Activated T-cell treated with anti-CD3 and anti-CD28 coated beads, Interleukin-2, amount 50 U/mL, for 4 hours (primary cell): ENCODE data around the gene TDRD15. TPM values are rescaled to one million over a fixed set of nuclear protein-coding genes. Genes with fewer than 3 reads are reported as not detected.
A peak's percentile ranks its signal among the peaks of the same experiment; 100 is the strongest.
"Not testable (repeated sequence)": the region's sequence is repeated elsewhere in the genome, so short reads cannot be mapped to it uniquely, and the experiment has no call there.

Source experiments
- ATAC-seq, 2 donors: fragments of 200-7000 bp; cut with Tn5 transposase; one replicate each; pipeline ENCODE4 v1.10.0; 2021
- DNase-seq: peaks from one replicate; pipeline ENCODE4 v3.0.0-alpha.2; 2020
- H3K27me3 Mint-ChIP-seq: one replicate; pipeline ENCODE4 v1.8.0; 2021; ENCODE audit warnings: low read depth, mixed read lengths
- H3K36me3 Mint-ChIP-seq: one replicate; pipeline ENCODE4 v1.8.0; 2022; ENCODE audit warnings: mixed read lengths; ENCODE audit not compliant: insufficient read depth
- H3K4me1 Mint-ChIP-seq: one replicate; pipeline ENCODE4 v1.8.0; 2021; ENCODE audit warnings: low read depth, mixed read lengths
- H3K4me3 Mint-ChIP-seq: one replicate; pipeline ENCODE4 v1.8.0; 2021; ENCODE audit warnings: mild to moderate bottlenecking, moderate library complexity, mixed read lengths
- H3K9me3 Mint-ChIP-seq: one replicate; pipeline ENCODE4 v1.8.0; 2021; ENCODE audit warnings: mixed read lengths
- total RNA-seq, 3 donors: library from RNA; stranded (reverse); gene quantifications; one replicate each; pipeline ENCODE4 v1.2.1, GENCODE V29; 2021

TDRD15 gene
- total RNA-seq: not detected

DNA sequence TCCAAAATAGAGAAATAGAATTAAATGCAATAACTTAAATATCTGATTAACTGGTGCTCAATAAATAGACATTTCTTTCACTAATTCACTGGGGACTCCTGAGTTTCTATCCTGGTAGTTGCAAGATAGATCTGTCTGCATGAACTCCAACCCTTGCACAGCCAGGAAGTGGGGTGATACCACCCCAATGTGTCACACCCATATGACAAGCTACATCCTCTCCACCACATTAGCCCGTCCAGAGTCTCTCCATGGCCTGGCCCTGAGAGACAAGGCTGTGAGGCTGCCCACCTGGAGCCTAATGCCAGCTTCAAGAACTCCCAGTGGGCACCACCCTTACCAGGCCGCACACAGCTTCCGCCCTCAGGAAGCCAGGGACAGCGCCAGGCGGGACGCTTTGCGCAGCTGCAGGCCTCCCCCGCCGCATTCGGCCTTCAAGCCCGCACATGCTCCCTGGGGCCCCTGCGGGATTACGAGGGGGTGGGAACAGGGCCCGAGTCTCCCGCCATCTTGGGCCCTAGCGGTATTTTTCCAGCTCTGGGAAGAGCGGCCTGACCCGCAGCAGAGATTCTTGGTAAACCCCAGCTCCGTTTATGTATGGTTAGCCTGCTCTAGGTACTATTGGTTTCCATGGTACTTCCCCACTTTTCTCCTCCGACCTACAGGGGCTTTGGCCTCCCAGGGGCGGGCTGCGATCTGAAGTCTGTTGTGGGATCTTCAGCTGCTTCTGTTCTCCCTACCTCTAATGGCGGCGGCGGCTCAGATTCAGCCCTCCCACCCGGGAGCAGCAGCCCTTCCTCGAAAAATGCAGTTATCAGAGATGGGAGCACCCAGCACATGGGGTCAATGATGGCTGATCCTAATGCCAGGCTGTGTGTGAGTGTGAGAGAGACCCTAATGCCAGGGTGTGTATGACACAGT lies at the start of gene TDRD15:
TDRD15 (plus strand) TSS at position 496 of the 921 bp plus-strand sequence. CDS start 13,500 bp downstream, outside the sequence.
- H3K4me3 Mint-ChIP-seq: no peak within 1 kb of the TSS
- no peaks in the 10 kb centered on the region for H3K4me1 Mint-ChIP-seq
- peak in 1 of 2 donors; percentile 23 for ATAC-seq
- H3K36me3 Mint-ChIP-seq: no peaks in the 10 kb centered on the region
- no peaks in the 10 kb centered on the region for H3K9me3 Mint-ChIP-seq
- H3K27me3 Mint-ChIP-seq: peaks cover 8% of the 10 kb centered on the region
- DNase-seq: no peak

DNA sequence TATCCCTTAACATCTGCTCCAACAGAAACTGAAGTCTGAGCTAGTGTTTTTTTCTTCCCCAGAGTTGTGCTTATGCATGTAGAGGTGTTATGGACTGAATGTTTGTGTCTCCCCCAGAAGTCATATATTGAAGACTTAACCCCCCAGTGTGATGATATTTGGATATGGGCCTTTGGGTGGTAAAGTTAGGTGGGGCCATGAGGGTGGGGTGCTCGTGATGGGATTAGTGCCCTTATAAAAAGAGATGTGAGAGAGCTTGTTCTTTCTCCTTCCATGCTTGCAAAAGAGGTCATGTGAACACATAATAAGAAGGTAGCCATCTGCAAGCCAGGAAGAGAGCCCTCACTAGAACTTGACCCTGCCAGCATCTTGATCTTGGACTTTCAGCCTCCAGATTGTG lies 45.5 kb upstream of the TDRD15 start:
- H3K27me3 Mint-ChIP-seq: no peaks in the 10 kb centered on the region

DNA sequence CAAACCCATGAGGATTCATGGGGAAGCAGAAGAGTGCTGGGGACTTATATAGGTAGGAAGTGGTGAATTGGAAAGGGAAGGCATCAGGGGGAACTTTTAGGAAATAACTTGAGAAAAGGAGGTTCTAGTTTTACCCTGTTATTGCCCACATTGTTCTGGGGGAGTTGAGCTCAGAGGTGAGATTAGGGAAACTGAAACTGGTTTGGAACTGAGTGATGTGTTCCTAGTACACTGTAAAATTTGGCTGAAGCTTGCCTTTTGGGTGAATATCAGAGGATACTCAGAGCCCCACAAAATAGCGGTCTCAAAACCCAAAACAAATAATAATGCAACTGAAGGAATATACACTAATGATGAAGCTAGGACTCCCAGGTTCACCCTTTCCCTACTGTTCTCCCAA lies 40.3 kb upstream of the TDRD15 start:
- H3K4me1 Mint-ChIP-seq: no peaks in the 10 kb centered on the region

More for the DNA sequence above, 45.5 kb upstream of the TDRD15 start:
- Mint-ChIP-seq H3K9me3 (peaks cover 3% of the 10 kb centered on the region), H3K36me3 (no peaks in the 10 kb centered on the region), H3K4me3 (no peak overlapping the region), H3K4me1 (no peaks in the 10 kb centered on the region)
- ATAC-seq (no peak), DNase-seq (no peak)

DNA sequence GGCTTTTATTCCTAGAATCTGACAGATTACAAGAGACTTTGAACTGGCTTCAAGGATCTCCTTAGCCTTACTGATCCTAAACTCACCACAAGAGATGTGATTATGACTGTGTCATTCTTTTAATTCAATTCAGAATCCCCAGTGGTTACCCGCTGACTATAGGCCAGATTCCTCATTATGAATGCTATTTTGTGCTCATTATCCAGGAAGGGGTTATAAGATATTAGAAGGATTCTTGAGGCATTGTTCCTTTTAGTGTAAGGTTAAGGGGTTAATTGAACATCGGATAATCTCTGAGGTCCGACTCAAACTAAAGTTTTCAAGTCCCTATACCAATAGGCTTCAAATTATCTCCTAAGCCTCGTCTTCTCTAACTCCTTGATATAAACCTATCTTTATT lies 39.4 kb upstream of the TDRD15 start:
- no peaks in the 10 kb centered on the region for H3K9me3 Mint-ChIP-seq
- no peaks in the 10 kb centered on the region for H3K4me1 Mint-ChIP-seq
- no peaks in the 10 kb centered on the region for H3K27me3 Mint-ChIP-seq
- ATAC-seq (no peak), DNase-seq (no peak)
- no peak overlapping the region for H3K4me3 Mint-ChIP-seq
- H3K36me3 Mint-ChIP-seq: no peaks in the 10 kb centered on the region

More for the DNA sequence above, 40.3 kb upstream of the TDRD15 start:
- ATAC-seq (no peak), DNase-seq (no peak)
- Mint-ChIP-seq H3K4me3 (no peak overlapping the region), H3K9me3 (no peaks in the 10 kb centered on the region), H3K36me3 (no peaks in the 10 kb centered on the region), H3K27me3 (no peaks in the 10 kb centered on the region)

DNA sequence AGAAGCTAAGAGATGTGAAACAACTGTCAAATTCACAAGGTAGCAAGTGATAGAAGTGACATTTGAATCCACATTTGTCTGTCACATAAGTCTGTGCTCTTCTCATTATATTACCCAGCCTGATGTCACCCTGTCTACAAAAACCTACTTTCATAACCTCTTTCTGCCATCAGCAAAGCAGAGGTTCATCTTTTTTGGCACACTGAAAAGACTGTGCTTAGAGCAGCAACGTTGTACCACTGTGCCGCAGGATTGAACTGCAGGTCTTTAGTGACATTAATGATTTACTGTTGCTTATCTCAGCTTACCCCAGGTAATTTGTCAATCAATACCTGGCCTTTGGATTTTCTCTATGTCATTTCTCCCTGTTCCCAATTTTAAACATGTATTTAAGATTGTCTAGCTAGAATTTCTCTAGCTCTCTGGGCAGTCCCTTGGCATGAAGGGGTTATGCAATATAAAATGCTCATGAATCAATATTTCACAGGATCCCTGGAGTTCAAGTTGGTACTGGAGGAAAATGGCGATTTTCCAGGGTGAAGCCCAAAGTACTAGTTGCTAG lies 31.4 kb upstream of the TDRD15 start:
- ATAC-seq (no peak), DNase-seq (no peak)
- Mint-ChIP-seq H3K27me3 (peaks cover 4% of the 10 kb centered on the region), H3K36me3 (no peaks in the 10 kb centered on the region), H3K4me3 (no peak overlapping the region), H3K9me3 (no peaks in the 10 kb centered on the region), H3K4me1 (no peaks in the 10 kb centered on the region)

DNA sequence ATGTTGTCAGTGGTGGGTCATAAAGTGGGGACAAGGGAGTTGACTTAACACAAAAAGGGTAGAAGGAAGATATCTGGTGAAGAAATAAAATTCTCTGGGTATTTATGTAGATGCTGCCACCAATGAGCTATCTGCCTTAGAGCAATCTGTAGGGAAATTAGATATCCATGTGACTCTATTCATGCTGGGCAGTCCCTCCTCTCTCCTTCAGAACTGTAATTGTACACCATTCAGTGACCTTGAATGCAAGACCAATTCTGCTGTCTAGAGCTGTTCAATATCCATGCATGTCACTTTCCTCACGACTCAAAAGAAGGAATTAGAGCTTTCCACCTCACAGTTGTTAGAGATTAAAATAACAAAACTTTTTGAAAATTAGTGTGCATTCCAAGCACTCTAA lies 28.6 kb upstream of the TDRD15 start:
- DNase-seq: no peak
- ATAC-seq: no peak
- H3K4me3 Mint-ChIP-seq: no peak overlapping the region
- H3K9me3 Mint-ChIP-seq: no peaks in the 10 kb centered on the region
- no peaks in the 10 kb centered on the region for H3K4me1 Mint-ChIP-seq
- H3K27me3 Mint-ChIP-seq: peaks cover 4% of the 10 kb centered on the region
- H3K36me3 Mint-ChIP-seq: no peaks in the 10 kb centered on the region

DNA sequence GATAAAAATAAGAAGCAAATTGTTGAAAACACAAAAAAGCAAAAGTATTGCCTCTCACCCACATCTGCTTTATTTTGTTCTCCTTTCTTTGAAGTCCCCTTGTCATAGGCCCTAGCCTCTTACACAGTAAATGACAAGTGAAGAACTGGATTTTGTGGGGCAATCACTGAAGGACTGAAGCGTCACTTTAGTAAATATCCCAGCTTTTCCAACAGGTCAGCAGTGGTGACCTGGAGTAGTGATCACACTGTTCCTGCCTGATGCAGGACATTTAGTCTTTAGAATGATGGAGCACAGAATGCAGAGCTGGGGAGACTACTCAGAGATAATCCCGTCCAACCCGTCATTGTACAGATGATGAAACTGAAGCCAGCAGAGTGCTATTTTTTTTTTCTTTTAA lies 28.1 kb upstream of the TDRD15 start:
- DNase-seq: no peak
- no peak overlapping the region for H3K4me3 Mint-ChIP-seq
- H3K27me3 Mint-ChIP-seq: peaks cover 4% of the 10 kb centered on the region
- no peaks in the 10 kb centered on the region for H3K9me3 Mint-ChIP-seq
- no peaks in the 10 kb centered on the region for H3K4me1 Mint-ChIP-seq
- ATAC-seq: no peak
- no peaks in the 10 kb centered on the region for H3K36me3 Mint-ChIP-seq

DNA sequence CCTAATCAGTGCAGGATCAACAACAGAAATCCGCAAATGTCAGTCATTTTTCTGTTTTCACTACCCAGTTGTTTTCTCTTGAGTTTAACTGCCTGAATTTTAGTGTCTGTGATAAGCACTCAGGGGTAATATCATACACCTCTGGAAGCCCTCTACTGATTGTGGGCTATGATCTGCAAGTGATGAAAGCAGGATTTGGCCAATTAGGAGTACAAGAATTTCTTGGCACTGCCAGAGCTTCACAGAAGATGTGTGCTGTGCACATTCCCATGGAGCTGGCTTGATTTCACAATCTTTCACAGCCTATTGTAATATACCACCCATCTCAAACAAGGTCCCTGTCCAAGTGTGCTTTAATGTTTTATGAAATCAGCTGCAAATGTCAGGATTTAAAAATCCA lies 27.3 kb upstream of the TDRD15 start:
- ATAC-seq (no peak), DNase-seq (no peak)
- Mint-ChIP-seq H3K36me3 (no peaks in the 10 kb centered on the region), H3K4me3 (no peak overlapping the region), H3K9me3 (no peaks in the 10 kb centered on the region), H3K27me3 (peaks cover 4% of the 10 kb centered on the region), H3K4me1 (no peaks in the 10 kb centered on the region)

DNA sequence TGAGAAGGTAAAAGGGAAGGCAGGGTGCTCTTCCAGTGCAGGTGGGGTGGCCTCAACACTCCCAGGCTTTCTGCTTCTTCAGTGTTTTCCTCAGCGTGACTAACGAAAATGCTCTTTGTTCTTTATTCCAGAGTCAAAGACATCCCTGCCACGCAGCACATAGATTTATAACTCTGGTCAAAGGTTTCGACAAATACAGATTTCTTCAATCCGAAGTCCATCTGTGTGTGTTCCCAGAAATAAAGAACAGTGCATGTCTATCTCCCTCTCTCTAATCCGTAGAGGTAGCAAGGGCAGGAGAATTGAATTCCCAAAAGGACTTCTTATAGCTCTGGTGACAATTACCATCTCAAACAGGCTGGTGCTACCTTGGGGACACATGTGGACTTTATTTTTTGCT lies 26.4 kb upstream of the TDRD15 start:
- Mint-ChIP-seq H3K36me3 (no peaks in the 10 kb centered on the region), H3K4me1 (no peaks in the 10 kb centered on the region), H3K9me3 (no peaks in the 10 kb centered on the region), H3K4me3 (no peak overlapping the region), H3K27me3 (peaks cover 4% of the 10 kb centered on the region)
- ATAC-seq (no peak), DNase-seq (no peak)

DNA sequence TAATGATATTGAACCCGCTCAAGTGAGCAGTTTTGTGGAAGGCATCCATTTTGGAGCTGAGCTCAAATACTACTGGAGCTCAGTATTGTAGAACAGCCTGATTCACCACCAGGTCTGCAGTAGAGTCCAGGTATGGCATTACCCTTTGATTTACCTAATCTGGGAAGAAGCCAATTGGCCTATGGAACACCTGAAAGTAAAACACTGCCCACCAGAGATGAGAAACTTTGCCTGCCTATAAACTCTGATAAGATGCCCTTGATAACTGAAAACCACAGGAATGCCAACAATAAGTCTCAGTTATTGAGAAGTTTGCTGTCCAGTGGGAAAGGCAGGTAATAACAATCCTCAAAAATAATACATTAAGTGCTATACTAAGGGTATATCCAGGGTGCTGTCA lies 25.5 kb upstream of the TDRD15 start:
- H3K27me3 Mint-ChIP-seq: peaks cover 6% of the 10 kb centered on the region
- ATAC-seq (no peak), DNase-seq (no peak)
- no peak overlapping the region for H3K4me3 Mint-ChIP-seq
- no peaks in the 10 kb centered on the region for H3K36me3 Mint-ChIP-seq
- H3K9me3 Mint-ChIP-seq: no peaks in the 10 kb centered on the region
- H3K4me1 Mint-ChIP-seq: no peaks in the 10 kb centered on the region

DNA sequence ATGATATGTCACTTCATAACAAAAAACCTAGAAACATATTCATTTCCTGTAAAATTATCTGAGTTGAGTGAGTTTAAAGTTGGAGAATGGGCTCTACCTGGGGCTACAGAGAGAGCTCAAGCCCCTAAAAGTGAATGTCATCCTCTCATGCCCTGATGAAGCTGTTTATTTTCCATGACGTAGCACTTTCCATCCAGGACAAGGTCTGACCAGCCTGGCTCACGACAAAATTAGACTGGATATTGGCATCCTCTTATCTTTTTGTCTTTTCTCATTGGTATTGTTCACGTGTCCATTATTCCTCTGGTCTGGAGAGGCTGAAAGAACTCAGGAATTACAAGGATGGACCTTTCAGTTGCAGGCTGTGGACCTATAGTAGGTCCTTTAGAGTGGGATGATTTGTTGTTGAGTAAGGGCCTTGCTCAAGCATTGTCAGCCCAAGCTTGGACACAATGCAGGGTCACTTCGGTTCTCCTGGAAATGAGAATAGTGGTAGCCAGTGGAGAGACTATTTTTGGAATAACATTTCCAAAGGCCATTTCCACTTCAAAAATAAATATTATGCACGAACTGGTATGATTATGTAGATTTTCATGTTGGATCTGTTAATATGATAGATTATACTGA lies 24.4 kb upstream of the TDRD15 start:
- Mint-ChIP-seq H3K4me1 (no peaks in the 10 kb centered on the region), H3K4me3 (no peak overlapping the region), H3K9me3 (no peaks in the 10 kb centered on the region), H3K27me3 (peaks cover 4% of the 10 kb centered on the region), H3K36me3 (no peaks in the 10 kb centered on the region)
- DNase-seq (no peak), ATAC-seq (no peak)

DNA sequence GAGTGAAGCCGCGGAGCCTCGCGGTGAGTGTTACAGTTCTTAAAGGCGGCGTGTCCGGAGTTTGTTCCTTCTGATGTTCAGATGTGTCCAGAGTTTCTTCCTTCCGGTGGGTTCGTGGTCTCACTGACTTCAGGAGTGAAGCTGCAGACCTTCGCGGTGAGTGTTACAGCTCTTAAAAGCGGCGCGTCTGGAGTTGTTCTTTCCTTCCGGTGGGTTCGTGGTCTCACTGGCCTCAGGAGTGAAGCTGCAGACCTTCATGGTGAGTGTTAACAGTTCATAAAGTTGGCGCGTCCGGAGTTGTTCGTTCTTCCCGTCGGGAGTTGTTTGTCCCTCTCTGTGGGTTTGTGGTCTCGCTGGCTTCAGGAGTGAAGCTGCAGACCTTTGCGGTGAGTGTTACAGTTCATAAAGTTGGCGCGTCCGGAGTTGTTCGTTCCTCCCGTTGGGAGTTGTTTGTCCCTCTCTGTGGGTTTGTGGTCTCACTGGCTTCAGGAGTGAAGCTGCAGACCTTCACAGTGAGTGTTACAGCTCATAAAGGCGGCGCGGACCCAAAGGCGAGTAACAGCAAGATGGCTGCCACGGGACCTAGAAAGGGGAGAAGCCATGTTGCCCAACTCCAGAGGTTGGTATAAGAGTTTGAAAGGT lies 22.1 kb upstream of the TDRD15 start:
- DNase-seq, H3K27me3 Mint-ChIP-seq, H3K36me3 Mint-ChIP-seq, ATAC-seq, H3K4me1 Mint-ChIP-seq, H3K9me3 Mint-ChIP-seq: not testable (repeated sequence)
- H3K4me3 Mint-ChIP-seq: peak overlapping the region; percentile 33

DNA sequence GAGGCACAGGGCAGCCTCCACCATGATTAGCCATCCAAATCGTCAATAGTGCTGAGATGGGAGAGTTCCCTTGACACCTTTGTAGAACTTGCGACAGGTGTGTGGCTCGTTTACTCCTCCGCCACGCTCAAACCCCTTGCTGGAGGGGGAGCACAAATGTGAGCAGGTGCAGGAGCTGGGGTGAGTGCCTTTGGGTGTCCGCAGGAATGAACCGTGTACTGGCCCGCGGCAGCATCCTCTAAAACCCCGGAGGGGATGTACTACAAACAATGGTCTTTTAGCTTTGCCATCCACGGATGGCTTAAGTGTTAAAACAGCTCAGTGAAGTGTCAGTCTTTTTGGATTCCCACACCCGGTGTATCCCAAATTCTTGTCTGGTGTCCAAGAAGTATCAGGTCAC lies 21.4 kb upstream of the TDRD15 start:
- no peaks in the 10 kb centered on the region for H3K4me1 Mint-ChIP-seq
- peaks cover 2% of the 10 kb centered on the region for H3K27me3 Mint-ChIP-seq
- ATAC-seq (no peak), DNase-seq (no peak)
- H3K36me3 Mint-ChIP-seq: no peaks in the 10 kb centered on the region
- no peak overlapping the region for H3K4me3 Mint-ChIP-seq
- H3K9me3 Mint-ChIP-seq: no peaks in the 10 kb centered on the region

DNA sequence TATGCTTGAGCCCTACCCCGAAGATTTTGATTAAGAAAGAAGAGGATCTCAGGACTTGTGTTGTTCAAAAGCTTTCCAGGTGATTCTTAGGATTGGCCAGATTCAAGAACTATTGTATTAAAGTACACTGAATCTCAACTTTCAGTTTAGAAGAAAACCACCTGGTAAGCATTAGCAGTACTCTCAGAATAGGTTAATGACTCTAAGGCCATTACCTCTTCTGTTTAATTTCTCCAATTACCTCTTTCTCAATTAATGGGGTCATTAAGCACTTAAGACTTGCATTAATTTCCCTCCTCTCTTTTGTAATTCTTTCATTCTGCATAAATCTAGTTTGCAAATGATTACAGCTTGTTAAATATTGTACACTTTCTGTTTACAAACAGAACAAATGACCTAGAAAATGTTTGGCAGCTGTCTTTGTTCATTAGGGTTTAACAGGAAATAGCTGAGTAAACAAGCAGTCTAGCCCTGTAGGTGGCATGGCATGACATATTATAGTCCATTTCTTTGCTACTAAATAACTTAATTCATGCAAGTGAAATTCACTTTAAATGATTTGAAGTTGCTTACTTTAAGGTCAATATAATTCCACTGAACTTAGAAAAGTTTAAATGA lies 20.4 kb upstream of the TDRD15 start:
- no peak overlapping the region for H3K4me3 Mint-ChIP-seq
- ATAC-seq (no peak), DNase-seq (no peak)
- H3K4me1 Mint-ChIP-seq: no peaks in the 10 kb centered on the region
- H3K27me3 Mint-ChIP-seq: peaks cover 2% of the 10 kb centered on the region
- H3K36me3 Mint-ChIP-seq: no peaks in the 10 kb centered on the region
- no peaks in the 10 kb centered on the region for H3K9me3 Mint-ChIP-seq
